GM10847 (cell line): ENCODE data around the gene CPED1.

Source experiments
- POLR2A ChIP-seq: IDR thresholded peaks from 2 replicates; pipeline ENCODE4 v1.6.1; 2011; ENCODE audit not compliant: insufficient read length; ENCODE audit errors: extremely low read depth

CPED1 gene

DNA sequence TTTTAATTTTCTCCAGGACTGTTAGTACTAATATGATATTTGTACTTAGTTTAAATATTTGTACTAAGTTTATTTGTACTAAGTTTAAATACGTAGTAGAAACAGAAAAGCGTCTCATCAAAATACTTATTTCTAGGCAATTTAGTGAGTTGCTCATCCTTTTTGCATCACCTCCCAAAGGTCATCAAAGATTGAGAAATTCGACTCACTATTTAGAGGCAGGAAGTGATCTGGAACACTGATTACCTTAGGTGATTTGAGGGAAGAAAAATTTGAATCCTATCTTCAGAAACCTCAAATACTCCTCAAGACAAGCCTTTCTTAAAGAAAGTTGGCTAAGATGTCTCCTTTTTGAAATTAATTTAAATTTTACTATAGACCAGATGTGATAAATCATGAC is 354.8 kb downstream of the CPED1 start:
- no peak for TF ChIP-seq POLR2A

- no peak for TF ChIP-seq POLR2A
These were observed 355.6 kb downstream of the CPED1 start for GRCh38 chr7:121344093-121344492.

GRCh38 chr7:121344497-121344896 is 356.0 kb downstream of the CPED1 start:
- TF ChIP-seq POLR2A = no peak
